ENCODE data around the gene TMEM258.

- TF ChIP-seq POLR2A (IDR thresholded peaks at IDR 0.05; ENCODE audit: low read depth, low read length) = no peak
- no peak for TF ChIP-seq POLR2AphosphoS5 (IDR thresholded peaks at IDR 0.05; ENCODE audit: low read depth, low read length)
- no peak for TF ChIP-seq TAF1 (IDR thresholded peaks at IDR 0.05; ENCODE audit: borderline replicate concordance, low read depth, low read length)
These were observed 53.0 kb downstream of the TMEM258 start for GRCh38 chr11:61739413-61739812.
